Ovary (tissue), 9 donors: ENCODE results near the gene FBXW7. TPM values are rescaled to one million over a fixed set of nuclear protein-coding genes. Genes with fewer than 3 reads are reported as not detected.

Experiments
- DNase-seq, 5 donors: peaks; one replicate each; pipeline ENCODE4 v3.0.0-alpha.2; 2019 to 2020
- H3K27ac ChIP-seq, 2 donors: fragments of 200-600 bp; one replicate each; pipeline versions ENCODE4 v1.5.1 to v1.8.0; 2019 to 2022
- H3K27me3 ChIP-seq: fragments of 200-600 bp; one replicate; pipeline ENCODE4 v1.8.0; 2022
- H3K36me3 ChIP-seq: fragments of 200-600 bp; sonication (generic); one replicate; pipeline ENCODE4 v1.5.1; 2019
- H3K4me1 ChIP-seq: one replicate; pipeline ENCODE4 v1.8.1; 2013; ENCODE audit warnings: mild to moderate bottlenecking, moderate library complexity; ENCODE audit not compliant: insufficient read depth
- H3K4me3 ChIP-seq: fragments of 200-600 bp; sonication (generic); one replicate; pipeline ENCODE4 v1.5.1; 2017
- H3K9me3 ChIP-seq, 2 donors: fragments of 200-600 bp in 1 of 2; sonication (generic) in 1 of 2; one replicate each; pipeline versions ENCODE4 v1.5.1 to v1.8.1; 2013 to 2019; ENCODE audit warnings: mild to moderate bottlenecking in 1 of 2, moderate library complexity in 1 of 2
- CTCF ChIP-seq, 3 donors: fragments of 450-650 bp in 2 of 3; fragments of 200-600 bp in 1 of 3; IDR thresholded peaks; one replicate each; pipeline versions ENCODE4 v1.5.1 to v1.8.0; 2016 to 2022; ENCODE audit warnings: antibody characterized with exemption in 3 of 3, mild to moderate bottlenecking in 1 of 3
- EP300 ChIP-seq: sonication (generic); formaldehyde crosslinking; IDR thresholded peaks from one replicate; pipeline ENCODE4 v1.6.1; 2017; ENCODE audit warnings: antibody characterized with exemption
- POLR2A ChIP-seq: fragments of 450-650 bp; IDR thresholded peaks from one replicate; pipeline ENCODE4 v1.6.1; 2017; ENCODE audit warnings: antibody characterized with exemption, mild to moderate bottlenecking, moderate library complexity
- WGBS, 3 donors: extraction: QIAGEN DNeasy Blood & Tissue Kit in 1 of 3; methylation state at CpG; one replicate each; pipeline versions ENCODE4 v1.1.5 to v1.1.7; 2013 to 2017; 5-methylcytosine and 5-hydroxymethylcytosine counted together
- intact Hi-C, 4 donors: fragments of 100-400 bp; cut with DNase I; formaldehyde crosslinking; loops; one replicate each; pipeline versions ENCODE4 v1.11.0 to v1.15.1; 2022 to 2023
- polyA plus RNA-seq, 2 donors: library from polyadenylated mRNA; stranded (reverse); fragments of 200-250 nt in 1 of 2; fragments of 350-450 nt in 1 of 2; fragmentation: Illumina TruSeq in 1 of 2; extraction: RNeasy Lipid Tissue Mini Kit (QIAGEN cat#74804) in 1 of 2; gene quantifications; one replicate each; pipeline ENCODE4 v1.2.3, GENCODE V29; 2013 to 2014
- total RNA-seq, 7 donors: library from RNA; depleted of rRNA in 2 of 7; stranded (reverse); fragments of >200 nt in 2 of 7; fragmentation: NEBNext Ultra II Directional in 3 of 7; extraction: Animal tissue kit (Norgen Biotek cat#: 25700) in 3 of 7; gene quantifications; one replicate each; pipeline versions ENCODE4 v1.1.0 to v1.2.4, GENCODE V29; 2016 to 2023
- donor health status: DM: no; HTN: no; CAD: no; lungs with moderate emphysema.
- donor health status: DM: no; HTN: no; CAD: no.
- donor health status: Bipolar disorder and iron deficiency.
- donor health status: DM: yes; HTN: yes; CAD: no.
- donor health status: DM: no; HTN: no; CAD: no.
- donor health status: DM: yes; HTN: yes; CAD: no.

FBXW7 gene
- total and polyA plus RNA-seq, 9 donors, result 9.1 to 66.8 (median 42.9) TPM

GRCh38 chr4:152579107-152579764, 43.3 kb upstream of the FBXW7 start:
- TF ChIP-seq EP300 (no peak), POLR2A (no peak), CTCF (IDR thresholded peaks at IDR 0.05) (no peak)
- H3K4me3 ChIP-seq, result no peak overlapping the region
- no peak overlapping the region for H3K27ac ChIP-seq
- no peaks in the 10 kb centered on the region for H3K27me3 ChIP-seq
- 72 to 78% (median 75%) methylated on average over 11 of the region's 11 CpGs for WGBS, 3 donors
- H3K4me1 ChIP-seq, result no peaks in the 10 kb centered on the region
- H3K36me3 ChIP-seq, result no peaks in the 10 kb centered on the region
- DNase-seq, result no peak
- H3K9me3 ChIP-seq, result no peaks in the 10 kb centered on the region
- intact Hi-C loops, result no loop called here

- Histone ChIP-seq H3K36me3 (no peaks in the 10 kb centered on the region), H3K9me3 (no peaks in the 10 kb centered on the region), H3K27ac (no peak overlapping the region), H3K27me3 (no peaks in the 10 kb centered on the region), H3K4me1 (no peaks in the 10 kb centered on the region), H3K4me3 (no peak overlapping the region)
- intact Hi-C loops, result no loop called here
- TF ChIP-seq POLR2A (no peak), EP300 (no peak), CTCF (IDR thresholded peaks at IDR 0.05) (no peak)
- DNase-seq, result no peak
- 44 to 51% (median 48%) methylated on average over 1 of the region's 1 CpG for WGBS, 3 donors
These were observed 42.8 kb upstream of the FBXW7 start for GRCh38 chr4:152578670-152579069.

GRCh38 chr4:152577708-152578396, 42.0 kb upstream of the FBXW7 start:
- intact Hi-C loops, result no loop called here
- TF ChIP-seq CTCF (IDR thresholded peaks at IDR 0.05), result no peak
- no peak for TF ChIP-seq POLR2A
- TF ChIP-seq EP300, result no peak
- H3K27ac ChIP-seq, result no peak overlapping the region
- H3K9me3 ChIP-seq, result no peaks in the 10 kb centered on the region
- no peak overlapping the region for H3K4me3 ChIP-seq
- no peaks in the 10 kb centered on the region for H3K36me3 ChIP-seq
- no peaks in the 10 kb centered on the region for H3K4me1 ChIP-seq
- 47 to 57% (median 49%) methylated on average over 6 of the region's 6 CpGs for WGBS, 3 donors
- H3K27me3 ChIP-seq, result no peaks in the 10 kb centered on the region
- no peak for DNase-seq

- no peaks in the 10 kb centered on the region for H3K36me3 ChIP-seq
- H3K9me3 ChIP-seq, result no peaks in the 10 kb centered on the region
- intact Hi-C loops, result no loop called here
- TF ChIP-seq POLR2A (no peak), EP300 (no peak), CTCF (IDR thresholded peaks at IDR 0.05) (no peak)
- no peaks in the 10 kb centered on the region for H3K4me1 ChIP-seq
- H3K27ac ChIP-seq, result no peak overlapping the region
- WGBS, 3 donors, result 54 to 68% (median 56%) methylated on average over 1 of the region's 1 CpG
- H3K4me3 ChIP-seq, result no peak overlapping the region
- no peaks in the 10 kb centered on the region for H3K27me3 ChIP-seq
- DNase-seq, result no peak
These were observed 39.6 kb upstream of the FBXW7 start for GRCh38 chr4:152575533-152575932.
